Calu3 (cell line): ENCODE data around the gene MRPS18A. TPM values are rescaled to one million over a fixed set of nuclear protein-coding genes. Genes with fewer than 3 reads are reported as not detected.

Source experiments
- BruUV-seq: library from RNA; stranded (reverse); fragments of 400-500 nt; replicated peaks from 2 replicates; lab custom pipeline; 2021; lab: Mats Ljungman, UMichigan
- CTCF ChIA-PET: fragments of 300-600 bp; sonication (Branson Sonifier 250); formaldehyde crosslinking; loops from one replicate; lab custom pipeline; 2022; ENCODE audit warnings: antibody characterized with exemption; lab: Charles Lee
- DNase-seq: peaks from one replicate; pipeline ENCODE4 v3.0.0; 2022
- H3K27ac Mint-ChIP-seq: one replicate; pipeline ENCODE4 v1.8.0; 2022; ENCODE audit warnings: mixed read lengths; ENCODE audit not compliant: unreplicated experiment
- H3K27me3 Mint-ChIP-seq: one replicate; pipeline ENCODE4 v1.8.0; 2022; ENCODE audit warnings: mixed read lengths; ENCODE audit not compliant: unreplicated experiment
- H3K36me3 Mint-ChIP-seq: one replicate; pipeline ENCODE4 v1.8.0; 2022; ENCODE audit warnings: mild to moderate bottlenecking, moderate library complexity, mixed read lengths; ENCODE audit not compliant: insufficient read depth, unreplicated experiment
- H3K4me1 Mint-ChIP-seq: one replicate; pipeline ENCODE4 v1.8.0; 2022; ENCODE audit warnings: mild to moderate bottlenecking, low read depth, mixed read lengths; ENCODE audit not compliant: unreplicated experiment
- H3K4me3 Mint-ChIP-seq: one replicate; pipeline ENCODE4 v1.8.0; 2022; ENCODE audit warnings: mild to moderate bottlenecking, low read depth, moderate library complexity, mixed read lengths; ENCODE audit not compliant: unreplicated experiment
- H3K9me3 Mint-ChIP-seq: one replicate; pipeline ENCODE4 v1.8.0; 2022; ENCODE audit warnings: low read depth, mixed read lengths; ENCODE audit not compliant: unreplicated experiment
- intact Hi-C: fragments of 100-400 bp; cut with micrococcal nuclease; formaldehyde crosslinking; loops from one replicate; pipeline ENCODE4 v1.10.0; 2022; ENCODE audit not compliant: unreplicated experiment
- total RNA-seq: library from RNA; stranded (reverse); gene quantifications from 2 replicates; pipeline ENCODE4 v1.2.3, GENCODE V29; 2022
- TF ChIP-seq, protein P1 (sequence below): fragments of 200-600 bp; IDR thresholded peaks from one replicate; pipeline ENCODE4 v1.8.0; 2022; ENCODE audit warnings: antibody characterized with exemption; ENCODE audit not compliant: unreplicated experiment

The MRPS18A gene
- total RNA-seq, 1 experiment from 2014 or later, result 88.8 TPM

DNA sequence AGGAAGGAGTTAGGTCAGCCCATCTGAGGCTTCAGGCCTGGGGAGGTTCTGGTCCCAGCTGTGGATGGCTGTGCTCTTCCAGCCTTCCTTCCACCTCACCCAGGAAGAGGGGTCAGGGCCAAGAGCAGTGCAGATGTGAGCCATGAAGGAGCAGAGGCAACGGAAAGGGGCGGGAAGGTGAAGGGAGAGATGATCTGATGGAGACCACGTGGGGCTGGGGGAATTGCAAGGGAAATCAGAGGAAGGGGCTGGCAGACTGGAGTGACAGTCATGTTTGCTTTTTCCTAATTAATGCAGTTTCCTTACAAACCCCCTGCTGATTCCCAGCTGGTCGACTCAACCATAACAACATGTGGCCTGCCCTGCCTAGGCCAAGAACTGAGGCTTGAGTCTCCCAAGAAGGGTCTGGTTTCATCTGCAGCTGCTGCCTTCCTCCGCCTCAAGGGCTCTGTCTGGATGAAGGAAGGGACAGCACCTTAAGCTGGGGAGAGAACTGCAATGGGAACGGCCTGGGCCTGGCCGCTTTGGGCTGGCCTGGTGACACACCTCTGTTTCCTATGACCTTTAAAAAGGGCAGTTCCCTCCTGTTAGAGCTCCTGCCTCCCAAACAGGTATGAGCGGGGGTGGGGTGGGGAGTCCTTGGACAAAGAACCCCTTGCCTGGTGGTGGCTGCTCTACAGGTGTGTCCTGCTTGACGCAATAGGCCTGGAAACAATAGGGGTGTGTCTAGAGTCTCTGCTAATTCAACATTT is 7.8 kb upstream of the MRPS18A start:
- intact Hi-C loops, result no loop called here
- TSS peak; percentile 95 for BruUV-seq
- Mint-ChIP-seq H3K27ac (peak overlapping the region; percentile 81), H3K27me3 (no peaks in the 10 kb centered on the region), H3K9me3 (no peaks in the 10 kb centered on the region), H3K36me3 (peaks cover 25% of the 10 kb centered on the region), H3K4me1 (peaks cover 45% of the 10 kb centered on the region), H3K4me3 (peak overlapping the region; percentile 33)
- TF ChIP-seq, protein P1, sequence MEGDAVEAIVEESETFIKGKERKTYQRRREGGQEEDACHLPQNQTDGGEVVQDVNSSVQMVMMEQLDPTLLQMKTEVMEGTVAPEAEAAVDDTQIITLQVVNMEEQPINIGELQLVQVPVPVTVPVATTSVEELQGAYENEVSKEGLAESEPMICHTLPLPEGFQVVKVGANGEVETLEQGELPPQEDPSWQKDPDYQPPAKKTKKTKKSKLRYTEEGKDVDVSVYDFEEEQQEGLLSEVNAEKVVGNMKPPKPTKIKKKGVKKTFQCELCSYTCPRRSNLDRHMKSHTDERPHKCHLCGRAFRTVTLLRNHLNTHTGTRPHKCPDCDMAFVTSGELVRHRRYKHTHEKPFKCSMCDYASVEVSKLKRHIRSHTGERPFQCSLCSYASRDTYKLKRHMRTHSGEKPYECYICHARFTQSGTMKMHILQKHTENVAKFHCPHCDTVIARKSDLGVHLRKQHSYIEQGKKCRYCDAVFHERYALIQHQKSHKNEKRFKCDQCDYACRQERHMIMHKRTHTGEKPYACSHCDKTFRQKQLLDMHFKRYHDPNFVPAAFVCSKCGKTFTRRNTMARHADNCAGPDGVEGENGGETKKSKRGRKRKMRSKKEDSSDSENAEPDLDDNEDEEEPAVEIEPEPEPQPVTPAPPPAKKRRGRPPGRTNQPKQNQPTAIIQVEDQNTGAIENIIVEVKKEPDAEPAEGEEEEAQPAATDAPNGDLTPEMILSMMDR, result no peak
- peak; percentile 95 for DNase-seq
- CTCF ChIA-PET, result interaction anchor here (0.8 to 2.1 kb wide), 10 partner anchors 10 to 384 kb away, joined by 3 to 12 read pairs (median 4); partner anchors contain the start of gene VEGFA

DNA sequence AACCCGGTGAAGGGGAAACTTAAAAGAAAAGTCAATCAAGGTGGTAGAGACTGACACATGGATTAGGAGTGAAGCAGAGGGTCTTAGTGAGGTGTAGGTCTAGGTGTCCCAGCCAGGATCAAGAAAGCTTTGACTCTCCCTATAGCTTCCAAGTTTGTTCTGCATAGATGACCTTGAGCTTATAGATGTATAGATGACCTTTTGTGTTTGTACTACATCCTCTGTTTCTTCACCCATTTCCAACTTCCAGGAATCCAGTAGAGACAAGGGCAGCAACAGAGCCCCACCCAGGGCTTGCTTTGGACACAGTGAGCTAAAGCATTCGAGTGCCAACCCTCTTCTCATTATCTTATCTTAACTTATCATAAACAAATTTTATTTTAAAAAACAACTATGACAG is 1.8 kb upstream of the MRPS18A start:
- TF ChIP-seq, protein P1, result no peak
- intact Hi-C loops, result no loop called here
- peaks cover 34% of the 10 kb centered on the region for H3K4me1 Mint-ChIP-seq
- no peaks in the 10 kb centered on the region for H3K9me3 Mint-ChIP-seq
- no peak for DNase-seq
- no peaks in the 10 kb centered on the region for H3K27me3 Mint-ChIP-seq
- peaks cover 26% of the 10 kb centered on the region for H3K36me3 Mint-ChIP-seq
- CTCF ChIA-PET, result interaction anchor here (0.6 to 1.3 kb wide), 3 partner anchors 35 to 698 kb away, joined by 3 to 6 read pairs (median 6); partner anchors contain the start of gene CDC5L
- H3K4me3 Mint-ChIP-seq, result no peak overlapping the region
- H3K27ac Mint-ChIP-seq, result no peak overlapping the region
- no TSS peak for BruUV-seq

DNA sequence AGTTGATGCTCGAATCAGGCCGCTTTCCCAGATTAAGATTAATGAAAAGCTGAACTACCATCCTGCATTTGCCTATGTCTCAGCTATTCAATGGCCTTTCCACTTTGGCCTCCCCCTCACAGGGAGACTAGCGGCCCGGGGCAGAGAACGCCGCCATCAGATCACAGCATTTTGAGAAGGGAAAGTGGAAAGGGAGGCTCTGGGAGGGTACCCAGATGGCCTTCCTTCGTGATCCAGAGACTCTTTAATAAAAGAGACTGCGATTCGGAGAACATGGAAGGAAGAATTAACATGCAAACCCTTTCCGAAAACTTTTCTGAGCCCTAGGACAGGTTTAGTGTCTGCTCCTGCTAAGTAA is 533 bp downstream of the MRPS18A start:
- BruUV-seq, result TSS peak; percentile 61
- Mint-ChIP-seq H3K4me3 (peak overlapping the region; percentile 97), H3K9me3 (no peaks in the 10 kb centered on the region), H3K27ac (peak overlapping the region; percentile 93), H3K4me1 (peaks cover 49% of the 10 kb centered on the region), H3K27me3 (no peaks in the 10 kb centered on the region), H3K36me3 (peaks cover 24% of the 10 kb centered on the region)
- no peak for DNase-seq
- TF ChIP-seq, protein P1, result no peak
- intact Hi-C loops, result no loop called here
- CTCF ChIA-PET, result interaction anchor here (0.6 to 2.1 kb wide), 5 partner anchors 12 to 84 kb away, joined by 3 to 10 read pairs (median 4); partner anchors contain the start of gene VEGFA

DNA sequence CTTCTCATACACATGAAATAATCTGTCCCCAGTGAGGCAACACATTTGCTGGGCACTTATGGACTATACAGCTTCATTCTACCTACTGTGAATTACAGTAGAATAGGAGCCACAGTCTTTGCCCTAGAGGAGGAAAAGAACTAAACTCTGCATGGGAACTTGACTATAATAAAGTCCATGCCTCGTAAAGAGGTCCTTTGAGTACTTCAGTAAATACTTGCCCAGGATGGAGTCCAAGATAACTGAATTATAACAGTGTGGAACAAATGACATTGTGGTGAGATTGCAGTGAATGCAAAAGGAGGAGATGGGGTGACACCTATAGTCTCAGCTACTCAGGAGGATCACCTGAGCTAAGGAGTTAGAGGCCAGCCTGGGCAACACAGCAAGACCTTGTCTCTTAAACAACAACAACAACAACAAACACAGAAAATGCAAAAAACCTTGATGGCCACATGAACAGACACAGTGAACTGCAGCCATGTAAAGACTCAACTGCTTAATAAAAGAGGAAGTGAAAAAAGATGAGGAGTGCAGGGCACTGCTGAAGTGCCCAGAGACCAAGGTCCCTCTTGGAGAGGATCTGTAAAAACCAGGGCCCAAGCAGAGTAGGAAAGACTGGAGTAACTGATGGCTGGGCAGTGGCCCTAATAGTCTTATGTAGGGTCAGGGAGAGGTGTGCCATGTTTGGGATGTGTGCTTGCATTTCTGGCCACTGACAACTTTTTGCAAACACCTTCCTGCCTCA is 3.7 kb downstream of the MRPS18A start:
- CTCF ChIA-PET, result no interaction called here
- TF ChIP-seq, protein P1, result no peak
- BruUV-seq, result no TSS peak
- intact Hi-C loops, result no loop called here
- H3K27me3 Mint-ChIP-seq, result no peaks in the 10 kb centered on the region
- no peak overlapping the region for H3K27ac Mint-ChIP-seq
- H3K36me3 Mint-ChIP-seq, result peaks cover 33% of the 10 kb centered on the region
- H3K9me3 Mint-ChIP-seq, result no peaks in the 10 kb centered on the region
- no peak for DNase-seq
- H3K4me3 Mint-ChIP-seq, result no peak overlapping the region
- peaks cover 49% of the 10 kb centered on the region for H3K4me1 Mint-ChIP-seq
